Kidney capillary endothelial cell (primary cell): ENCODE results near the gene PEX26.
"Not testable (repeated sequence)": the region's sequence is repeated elsewhere in the genome, so short reads cannot be mapped to it uniquely, and the experiment has no call there.

ENCODE experiments used
- DNase-seq: peaks from one replicate; pipeline ENCODE4 v3.0.0-alpha.2; 2018; ENCODE audit warnings: low spot score

PEX26 gene

GRCh38 chr22:18071307-18071967 is 6.4 kb upstream of the PEX26 start:
- not testable (repeated sequence) for DNase-seq

GRCh38 chr22:18071968-18072310 is 5.9 kb upstream of the PEX26 start:
- DNase-seq = no peak

GRCh38 chr22:18073467-18073866 is 4.3 kb upstream of the PEX26 start:
- no peak for DNase-seq

GRCh38 chr22:18073927-18074326 is 3.9 kb upstream of the PEX26 start:
- DNase-seq = not testable (repeated sequence)

GRCh38 chr22:18075101-18075719 is 2.6 kb upstream of the PEX26 start:
- DNase-seq = no peak

GRCh38 chr22:18075720-18076497 is 1.9 kb upstream of the PEX26 start:
- peak; percentile 84 for DNase-seq

GRCh38 chr22:18077087-18077638 is 627 bp upstream of the PEX26 start:
- no peak for DNase-seq

- DNase-seq = no peak
These were observed 695 bp downstream of the PEX26 start for GRCh38 chr22:18078329-18079041.

- DNase-seq = no peak
These were observed 2.0 kb downstream of the PEX26 start for GRCh38 chr22:18079706-18080233.

GRCh38 chr22:18081416-18081815 is 3.6 kb downstream of the PEX26 start:
- no peak for DNase-seq

- DNase-seq = no peak
These were observed 4.7 kb downstream of the PEX26 start for GRCh38 chr22:18082467-18082866.

- no peak for DNase-seq
These were observed 5.6 kb downstream of the PEX26 start for GRCh38 chr22:18083406-18083805.

GRCh38 chr22:18085188-18085587 is 7.4 kb downstream of the PEX26 start:
- DNase-seq = no peak

GRCh38 chr22:18087350-18087855 is 9.6 kb downstream of the PEX26 start:
- no peak for DNase-seq

- no peak for DNase-seq
These were observed 11.2 kb downstream of the PEX26 start for GRCh38 chr22:18088825-18089568.

- no peak for DNase-seq
These were observed 12.5 kb downstream of the PEX26 start for GRCh38 chr22:18090286-18090685.

GRCh38 chr22:18091478-18091877 is 13.7 kb downstream of the PEX26 start:
- no peak for DNase-seq

- DNase-seq = peak; percentile 59
These were observed 14.2 kb downstream of the PEX26 start for GRCh38 chr22:18091916-18092526.

GRCh38 chr22:18093661-18094060 is 15.9 kb downstream of the PEX26 start:
- DNase-seq = no peak

- no peak for DNase-seq
These were observed 17.5 kb downstream of the PEX26 start for GRCh38 chr22:18095101-18095805.
